Renal pelvis (tissue), 4 donors: ENCODE data around the gene FMNL3. TPM values are rescaled to one million over a fixed set of nuclear protein-coding genes. Genes with fewer than 3 reads are reported as not detected.
"Not testable (repeated sequence)": the region's sequence is repeated elsewhere in the genome, so short reads cannot be mapped to it uniquely, and the experiment has no call there.

ENCODE experiments used
- DNase-seq: peaks from one replicate; pipeline ENCODE4 v3.0.0-alpha.2; 2013
- polyA plus RNA-seq, 3 donors: library from polyadenylated mRNA; unstranded; fragments of 120-200 nt; gene quantifications; one replicate each; pipeline ENCODE4 v1.2.1, GENCODE V29; 2013; ENCODE audit not compliant: insufficient read length in 3 of 3

FMNL3 gene
- polyA plus RNA-seq, 3 donors, result 37.1 to 39.0 (median 37.1) TPM

DNA sequence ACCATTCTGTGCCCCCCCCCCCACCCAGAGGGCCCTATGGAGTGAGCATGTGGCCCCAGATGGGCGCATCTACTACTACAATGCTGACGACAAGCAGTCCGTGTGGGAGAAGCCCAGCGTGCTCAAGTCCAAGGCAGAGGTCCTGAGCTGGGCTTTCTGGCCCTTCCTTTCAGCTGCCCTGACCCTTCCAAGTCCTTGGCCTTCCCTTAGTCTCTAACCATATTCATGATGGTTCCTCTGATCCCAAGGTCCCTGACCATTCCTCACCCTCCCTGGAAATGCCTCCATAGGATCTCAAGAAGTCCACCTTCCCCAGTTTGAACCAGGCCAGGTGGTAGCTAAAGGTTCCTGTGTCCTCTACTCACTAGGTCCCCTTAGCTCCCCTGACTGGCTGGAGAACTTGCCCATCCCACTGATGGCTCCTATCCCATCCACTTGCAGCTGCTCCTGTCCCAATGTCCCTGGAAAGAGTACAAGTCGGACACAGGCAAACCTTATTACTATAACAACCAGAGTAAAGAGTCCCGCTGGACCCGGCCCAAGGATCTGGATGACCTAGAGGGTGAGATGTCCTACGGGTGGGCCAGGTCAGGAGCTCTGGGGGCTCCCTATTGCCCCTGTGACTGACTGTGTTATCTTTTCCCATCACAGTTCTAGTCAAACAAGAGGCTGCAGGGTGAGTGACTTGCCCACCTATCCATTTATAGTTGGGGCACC lies 74.1 kb downstream of the FMNL3 start:
- DNase-seq, result no peak

DNA sequence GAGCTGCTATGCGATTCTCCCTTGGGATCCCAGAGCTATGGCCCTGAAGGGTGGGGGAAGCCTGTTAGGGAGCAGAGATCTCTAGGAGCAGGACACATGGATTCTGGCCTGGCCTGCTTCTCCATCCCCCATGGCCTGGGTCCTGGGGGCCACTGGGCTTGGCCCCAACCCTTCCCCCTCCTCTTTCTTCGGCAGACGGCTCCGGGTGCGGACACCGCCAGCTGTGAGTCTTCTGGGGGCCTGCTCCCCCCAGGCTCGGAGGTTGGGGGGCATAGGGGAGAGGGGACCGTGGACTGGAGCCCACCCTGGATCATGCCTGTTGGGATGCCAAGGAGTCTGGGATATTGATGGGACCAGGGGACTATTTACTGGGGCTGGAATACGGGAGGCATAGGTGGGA lies 74.8 kb downstream of the FMNL3 start:
- DNase-seq, result no peak

DNA sequence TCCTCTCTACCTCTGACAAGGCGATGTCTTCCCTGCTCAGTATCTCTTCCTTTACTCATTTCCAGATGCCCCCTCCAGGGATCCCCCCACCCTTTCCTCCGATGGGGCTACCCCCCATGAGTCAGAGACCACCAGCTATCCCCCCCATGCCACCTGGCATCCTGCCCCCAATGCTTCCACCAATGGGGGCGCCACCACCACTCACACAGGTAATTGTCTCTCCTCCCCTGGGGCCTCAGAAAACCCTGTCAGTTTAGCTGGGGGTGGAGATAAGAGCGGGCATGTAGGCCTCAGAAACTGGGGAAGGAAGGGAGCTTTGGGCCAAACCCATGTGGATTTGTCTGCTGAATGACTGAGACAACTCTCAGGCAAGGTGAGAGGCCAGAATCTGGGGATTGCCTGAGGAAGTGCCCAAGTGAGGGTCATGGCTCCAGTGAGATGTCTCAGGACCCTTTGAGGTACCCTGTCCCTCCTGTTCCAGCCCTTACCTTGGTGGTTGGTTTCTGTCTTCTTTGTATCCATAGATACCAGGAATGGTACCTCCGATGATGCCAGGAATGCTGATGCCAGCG lies 75.8 kb downstream of the FMNL3 start:
- no peak for DNase-seq

DNA sequence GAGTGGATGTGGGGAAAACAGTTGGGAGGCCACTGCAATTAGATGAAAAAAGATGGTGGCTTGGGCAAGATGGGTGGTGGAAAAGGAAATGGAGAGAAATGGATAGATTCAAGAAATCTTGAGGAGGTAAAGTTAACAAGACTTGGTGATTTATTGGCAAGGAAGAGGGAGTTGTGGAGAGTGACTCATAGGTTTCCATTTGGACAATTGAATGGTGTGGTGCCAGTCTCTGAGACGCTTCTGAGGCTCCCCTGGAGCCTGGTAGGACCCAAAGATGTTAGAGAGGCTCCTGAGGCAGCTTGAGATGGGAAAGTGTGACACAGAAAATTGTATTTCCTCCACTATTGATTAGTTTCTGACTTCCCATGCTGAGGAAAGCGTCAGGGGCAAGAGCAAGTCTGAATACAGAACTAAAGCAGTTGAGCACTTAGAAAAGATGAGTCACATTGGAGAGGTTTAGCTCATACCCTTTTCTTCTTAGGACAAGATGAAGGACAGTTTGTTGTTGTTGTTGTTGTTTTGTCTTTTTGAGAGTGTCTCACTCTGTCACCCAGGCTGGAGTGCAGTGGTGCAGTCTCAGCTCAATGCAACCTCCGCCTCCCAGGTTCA lies 79.3 kb downstream of the FMNL3 start:
- no peak for DNase-seq

DNA sequence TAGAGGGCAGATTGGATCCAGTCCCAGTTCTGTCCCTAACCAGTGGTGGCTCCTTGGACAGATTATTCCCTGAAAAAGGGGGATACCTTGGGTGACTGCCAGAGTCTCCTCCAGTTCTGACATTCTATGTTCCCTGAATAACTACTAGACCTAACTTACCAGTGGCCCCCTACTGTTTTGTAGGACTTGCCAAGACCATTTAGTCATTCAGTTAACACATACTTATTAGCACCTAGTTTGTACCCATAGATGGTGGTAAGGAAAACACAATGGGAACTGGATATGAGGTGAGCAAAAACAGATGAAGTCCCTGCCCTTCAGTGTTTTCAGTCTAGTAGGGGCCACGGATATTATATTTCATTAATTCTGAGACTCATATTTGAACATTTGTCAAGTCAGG lies 80.4 kb downstream of the FMNL3 start:
- DNase-seq, result no peak

DNA sequence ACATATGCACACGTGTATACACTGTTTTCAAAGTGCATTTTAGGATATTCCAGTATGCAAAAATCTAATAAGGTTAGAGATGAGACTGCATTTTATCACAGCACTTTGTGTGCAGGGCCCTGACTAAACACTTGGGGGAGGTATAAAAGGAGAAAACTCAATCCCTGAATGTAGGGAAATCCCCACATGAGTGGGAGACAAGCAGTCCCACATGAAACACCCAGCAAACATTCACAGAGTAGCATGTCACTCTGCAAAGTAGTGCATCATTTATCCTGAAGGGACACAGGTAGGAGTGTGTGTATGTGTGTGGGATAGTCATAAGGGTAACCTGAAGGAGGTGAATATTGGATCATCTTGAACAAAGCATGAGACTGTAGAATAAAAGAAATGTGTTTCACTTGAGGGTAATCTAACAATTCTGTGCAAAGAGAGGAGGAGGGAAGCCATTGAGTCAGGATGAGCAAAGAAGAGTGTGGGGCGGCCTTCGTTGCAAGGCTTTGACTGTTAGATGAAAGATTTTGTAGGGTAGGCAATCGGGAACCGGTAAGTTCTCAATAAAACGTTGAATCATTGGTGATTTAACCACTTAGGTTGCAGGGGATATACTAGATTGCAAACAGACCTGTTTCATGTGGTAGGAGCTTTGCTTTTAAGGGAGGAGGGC lies 80.9 kb downstream of the FMNL3 start:
- no peak for DNase-seq

DNA sequence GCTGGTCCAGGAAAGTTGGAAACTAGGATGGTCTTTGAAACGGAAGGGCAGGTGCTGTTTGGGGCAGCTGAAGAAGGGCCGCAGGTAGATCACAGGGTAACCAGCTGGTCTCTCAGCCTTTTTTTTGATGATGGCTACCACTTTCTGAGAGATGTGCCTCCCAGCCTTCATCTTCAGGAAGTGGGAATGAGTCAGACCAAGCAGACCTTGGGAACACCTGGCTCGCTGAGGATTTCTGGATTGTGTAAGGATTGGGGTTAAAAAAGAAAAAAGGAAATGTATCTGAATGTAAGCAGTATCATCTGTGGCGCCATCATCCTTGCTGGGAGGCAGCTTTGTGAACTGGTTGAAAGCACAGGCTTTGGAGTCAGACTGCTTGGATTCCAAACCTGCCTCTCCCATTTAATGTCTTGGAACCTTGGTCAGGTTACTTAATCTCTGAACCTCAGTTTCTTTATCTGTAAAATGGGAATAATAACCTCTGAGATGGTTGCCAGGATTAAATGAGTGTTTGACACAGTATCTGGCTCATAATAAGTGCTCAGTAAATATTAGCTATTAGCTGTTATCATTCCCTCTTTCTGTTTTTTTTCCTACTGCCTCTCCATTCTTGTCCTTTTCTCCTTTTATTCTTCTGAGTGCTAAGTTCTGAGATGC lies 82.2 kb downstream of the FMNL3 start:
- DNase-seq, result no peak

DNA sequence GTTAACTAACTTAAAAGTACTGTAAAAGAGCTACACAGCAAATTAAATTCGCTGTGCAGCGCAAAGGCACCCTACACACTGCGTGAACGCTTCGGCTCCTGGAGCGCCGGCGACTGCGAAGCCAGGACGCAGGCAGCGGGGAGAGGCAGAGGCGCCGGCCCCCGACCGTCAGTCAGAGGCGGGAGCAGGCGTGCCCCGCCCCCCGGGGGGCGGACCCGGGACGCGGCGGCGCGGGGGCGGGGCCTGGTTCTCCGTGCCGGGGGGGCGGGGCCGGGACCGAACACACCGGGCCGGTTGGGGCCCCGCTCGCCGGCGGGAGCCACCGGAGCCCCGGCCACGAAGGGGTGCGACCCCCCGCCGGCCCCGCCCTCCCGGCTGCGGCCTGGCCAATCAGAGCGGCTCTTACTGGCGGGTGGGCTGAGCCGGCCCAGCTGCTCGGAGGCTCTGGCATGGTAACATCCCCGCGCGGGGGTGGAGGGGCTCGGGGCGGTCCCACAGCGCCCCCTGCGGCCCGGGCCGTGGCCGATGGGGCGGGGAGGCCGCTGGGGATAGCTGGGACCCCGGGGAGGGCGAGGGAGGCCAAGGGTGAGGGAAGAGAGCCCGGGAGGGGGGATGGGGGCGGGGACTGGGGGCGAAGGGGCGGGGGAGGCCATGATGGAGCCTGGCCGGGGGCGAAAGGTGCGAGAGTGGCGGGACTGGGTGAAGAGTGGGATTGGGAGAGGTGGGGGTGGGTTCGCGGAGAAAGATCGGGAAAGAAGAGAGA lies 83.9 kb downstream of the FMNL3 start, which contains the start of gene PRPF40B:
Gene PRPF40B (plus strand): TSS at position 420 of the 763 bp plus-strand sequence. CDS start 30 bp downstream, at position 450.
- DNase-seq, result peak; percentile 75

DNA sequence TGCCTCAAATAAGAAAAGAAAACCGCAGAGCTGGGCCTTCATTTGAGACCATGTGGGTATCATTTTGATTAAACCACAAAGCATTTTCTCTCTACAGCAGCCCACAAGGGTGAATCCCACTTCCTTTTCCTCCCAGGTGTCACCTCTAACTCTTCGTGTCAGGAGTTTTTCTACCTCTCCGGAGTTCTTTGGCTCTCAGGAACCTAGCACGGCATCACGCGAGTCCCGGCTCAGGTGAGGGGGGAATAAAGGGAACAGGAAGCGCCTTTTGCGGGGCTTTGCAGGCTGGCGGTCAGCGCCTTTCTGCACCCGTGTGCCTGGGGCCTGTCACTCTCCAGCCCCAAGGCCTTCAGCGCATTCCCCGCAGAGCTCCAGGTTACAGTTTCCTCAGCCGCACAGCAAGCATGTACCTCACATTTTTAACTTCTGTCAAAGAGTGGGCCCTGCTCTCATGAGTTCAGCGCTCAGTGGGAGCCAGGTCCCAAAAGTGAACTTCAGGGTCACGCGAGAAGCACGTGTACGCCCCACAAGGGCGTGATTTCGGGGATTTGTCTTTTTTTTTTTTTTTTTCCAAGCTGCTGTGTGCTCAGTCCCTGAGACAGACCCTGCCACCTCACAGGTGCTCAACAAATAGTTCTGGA lies 84.6 kb downstream of the FMNL3 start:
- DNase-seq, result no peak

DNA sequence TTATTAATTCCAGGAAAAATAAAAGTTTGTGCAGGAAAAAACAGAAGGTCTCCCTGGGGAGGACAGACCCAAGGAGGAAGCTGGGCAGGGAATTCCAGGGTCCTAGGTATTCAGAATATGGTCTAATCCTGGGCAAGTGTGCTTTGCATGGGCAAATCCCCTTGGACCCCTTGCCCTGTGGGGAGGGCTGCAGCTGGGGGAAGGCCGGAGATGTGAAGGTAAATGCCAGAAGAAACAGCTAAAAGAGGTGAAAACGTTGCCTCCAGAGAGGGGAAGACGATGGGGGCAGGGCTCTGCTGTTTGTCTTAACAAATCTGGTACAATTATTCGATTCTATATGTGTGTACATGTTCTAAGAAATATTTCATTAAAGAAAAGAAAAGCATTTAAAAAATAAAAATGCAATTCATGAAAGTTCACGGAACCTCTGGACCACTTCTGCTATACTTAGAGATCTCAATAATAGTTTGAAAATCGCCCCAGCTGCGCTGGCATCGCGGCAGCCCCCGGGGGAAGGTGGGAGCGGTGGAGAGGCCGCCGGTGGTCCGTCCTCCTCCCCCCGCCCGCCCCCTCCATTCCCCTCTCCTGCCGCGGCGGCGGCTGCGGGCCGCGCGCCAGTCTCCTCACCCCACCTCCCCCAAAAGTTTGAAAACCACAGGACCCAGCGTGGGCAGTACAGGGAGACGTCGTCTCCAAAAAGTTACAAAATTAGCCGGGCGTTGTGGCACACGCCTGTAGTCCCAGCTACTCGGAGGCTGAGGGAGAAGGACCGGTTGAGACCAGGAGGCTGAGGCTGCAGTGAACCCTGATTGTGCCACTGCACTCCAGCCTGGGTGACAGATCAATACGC lies 85.3 kb downstream of the FMNL3 start:
- DNase-seq, result no peak

DNA sequence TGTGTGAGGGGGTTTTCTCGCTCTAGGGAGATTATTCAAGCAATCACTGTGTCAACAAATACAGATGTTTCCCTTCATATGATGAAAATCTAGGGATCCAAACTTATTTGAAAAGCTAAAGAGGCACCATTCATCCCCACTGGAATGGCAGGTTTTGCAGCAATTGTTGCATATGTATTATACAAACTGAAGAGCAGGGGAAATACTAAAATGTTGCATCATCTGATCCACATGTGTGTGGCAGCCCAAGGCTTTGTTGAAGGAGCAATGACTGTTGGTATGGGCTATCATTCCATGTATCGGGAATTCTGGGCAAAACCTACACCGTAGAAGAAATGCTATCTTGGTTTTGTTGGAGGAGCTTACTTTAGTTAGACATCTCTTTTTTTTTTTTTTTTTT lies 87.9 kb downstream of the FMNL3 start:
- DNase-seq, result no peak

DNA sequence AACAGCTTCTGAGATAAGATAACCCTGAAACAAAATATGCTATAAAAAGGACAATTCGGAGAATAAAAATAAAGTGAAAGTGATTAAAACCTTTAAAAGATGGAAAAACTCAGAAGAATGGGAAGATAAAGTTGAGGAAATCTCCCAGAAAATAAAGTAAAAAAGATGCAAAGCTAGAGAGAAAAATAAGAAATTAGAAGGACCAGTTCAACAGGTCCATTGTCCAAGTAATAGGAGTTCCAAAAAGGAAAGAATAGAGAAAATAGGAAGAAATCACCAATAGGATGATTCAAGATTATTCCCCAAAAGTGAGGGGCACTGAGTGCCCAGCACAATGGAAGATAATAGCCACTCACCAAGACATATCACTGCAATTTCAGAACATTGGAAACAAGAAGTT lies 88.6 kb downstream of the FMNL3 start:
- DNase-seq, result no peak

DNA sequence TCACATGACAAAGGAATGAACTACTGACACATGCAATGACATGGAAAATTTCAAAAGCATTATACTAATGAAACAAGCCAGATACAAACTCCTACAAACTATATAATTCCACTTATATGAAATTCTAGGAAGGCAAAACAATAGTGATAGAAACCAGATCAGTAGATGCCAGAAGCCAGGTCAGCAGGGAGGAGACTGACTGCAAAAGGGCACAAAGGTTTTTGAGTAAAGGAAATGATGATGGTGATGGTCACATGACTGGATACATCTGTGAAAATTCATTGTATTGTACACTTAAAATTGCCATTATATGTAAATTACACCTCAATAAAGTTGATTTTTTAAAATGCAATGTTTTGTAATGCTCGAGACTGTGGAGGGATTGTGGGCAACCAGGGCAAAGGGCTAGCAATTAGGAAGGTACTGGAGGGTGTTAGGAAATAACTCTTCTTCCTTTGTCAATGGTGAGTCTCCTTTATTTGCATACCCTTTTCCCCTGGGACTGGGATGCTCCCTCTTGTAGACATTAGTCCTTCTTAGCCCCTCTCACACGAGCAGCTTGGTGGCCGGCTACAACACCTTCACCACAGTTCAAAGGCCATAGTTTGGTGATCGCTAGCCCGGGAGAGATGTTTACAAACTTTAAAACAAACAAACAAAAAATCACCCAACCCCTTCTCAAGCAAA lies 90.5 kb downstream of the FMNL3 start:
- no peak for DNase-seq

DNA sequence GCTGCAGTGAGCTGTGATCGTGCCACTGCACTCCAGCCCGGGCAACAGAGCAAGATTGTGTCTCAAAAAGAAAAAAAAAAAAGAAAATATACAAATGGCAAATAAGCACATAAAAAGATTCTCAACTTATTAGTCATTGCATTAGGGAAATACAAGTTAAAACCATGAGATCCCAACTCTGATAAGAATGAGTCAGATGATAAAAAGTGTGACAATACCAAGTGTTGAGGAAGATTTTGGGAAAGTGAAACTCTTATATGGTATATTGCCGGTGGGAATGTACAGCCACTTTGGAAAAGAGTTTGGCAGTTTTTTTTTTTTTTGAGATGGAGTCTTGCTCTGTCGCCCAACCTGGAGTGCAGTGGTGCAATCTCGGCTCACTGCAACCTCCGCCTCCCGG lies 91.5 kb downstream of the FMNL3 start:
- DNase-seq, result no peak

DNA sequence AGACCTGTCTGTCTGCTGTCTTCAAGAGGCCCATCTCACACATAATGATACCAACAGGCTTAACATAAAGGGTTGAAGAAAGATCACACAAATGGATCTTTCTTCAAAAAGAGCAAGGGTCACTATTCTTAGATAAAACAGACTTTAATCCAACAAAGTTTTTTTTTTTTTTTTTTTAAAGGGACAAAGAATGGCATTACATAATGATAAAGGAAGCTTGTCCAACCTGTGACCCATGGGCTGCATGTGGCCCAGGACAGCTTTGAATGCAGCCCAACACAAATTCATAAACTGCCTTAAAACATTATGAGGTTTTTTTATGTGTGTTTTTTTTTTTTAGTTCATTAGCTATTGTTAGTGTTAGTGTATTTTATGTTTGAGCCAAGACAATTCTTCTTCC lies 95.0 kb downstream of the FMNL3 start:
- no peak for DNase-seq

DNA sequence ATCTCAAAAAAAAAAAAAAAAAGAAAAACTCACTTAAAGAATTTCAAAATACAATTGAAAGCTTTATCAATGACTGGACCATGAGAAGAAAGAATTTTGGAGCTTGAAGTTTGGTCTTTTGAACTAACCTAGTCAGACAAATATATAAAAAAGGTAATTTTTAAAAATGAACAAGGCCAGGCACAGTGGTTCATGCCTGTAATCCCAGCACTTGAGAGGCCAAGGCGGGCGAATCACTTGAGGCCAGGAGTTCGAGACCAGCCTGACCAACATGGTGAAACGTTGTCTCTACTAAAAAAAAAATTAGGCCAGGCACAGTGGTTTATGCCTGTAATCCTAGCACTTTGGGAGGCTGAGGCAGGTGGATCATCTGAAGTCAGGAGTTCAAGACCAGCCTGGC lies 96.4 kb downstream of the FMNL3 start:
- not testable (repeated sequence) for DNase-seq

DNA sequence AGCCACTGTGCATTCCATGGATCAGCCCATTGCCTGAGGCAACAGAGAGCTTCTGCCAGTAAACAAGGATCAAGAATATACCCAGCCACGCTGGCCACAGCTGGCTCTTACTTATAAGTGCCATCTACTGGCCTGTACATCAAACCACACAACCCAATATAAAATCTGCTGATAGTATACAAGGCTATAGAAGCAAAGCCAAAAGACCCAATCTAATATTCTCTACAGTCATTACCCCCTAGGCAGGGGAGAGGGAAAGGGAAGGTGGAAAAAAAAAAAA lies 97.4 kb downstream of the FMNL3 start:
- no peak for DNase-seq

DNA sequence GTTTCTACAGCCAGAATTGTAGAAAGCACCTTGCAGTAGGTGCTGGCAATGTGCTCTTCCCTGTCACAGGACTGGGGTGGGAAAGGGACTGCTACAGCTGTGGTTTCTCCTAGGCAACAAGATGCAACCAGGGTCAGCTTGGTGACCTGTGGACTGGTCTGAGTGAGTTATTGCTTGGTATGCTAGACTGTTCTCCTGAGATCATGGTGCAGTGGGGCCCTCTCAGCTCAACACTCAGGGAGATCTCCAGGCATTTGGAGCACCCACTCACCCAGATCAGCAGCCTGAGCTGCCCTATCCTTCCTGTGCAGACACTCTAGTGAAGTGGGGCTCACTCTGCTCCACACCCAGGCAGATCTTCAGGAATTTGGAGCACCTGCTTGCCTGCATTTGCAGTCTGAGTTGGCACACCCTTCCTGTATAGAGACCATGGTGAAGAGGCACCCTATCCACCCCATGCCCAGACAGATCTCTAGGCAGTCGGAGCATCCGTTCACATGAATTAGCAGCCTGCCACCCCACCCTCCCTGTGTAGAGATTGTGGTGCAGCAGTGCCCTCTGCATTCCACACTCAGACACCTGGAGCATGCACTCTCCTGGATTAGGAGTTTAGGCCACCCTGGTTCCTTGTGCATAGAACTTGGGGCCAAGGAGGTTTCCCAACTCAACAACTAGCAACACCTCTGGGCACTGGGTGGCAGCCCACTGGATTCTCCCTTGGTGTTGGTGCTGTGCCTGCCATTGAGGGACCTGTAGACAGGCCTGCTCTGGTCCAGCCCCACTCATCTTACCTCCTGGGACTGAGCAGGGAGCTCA lies 97.9 kb downstream of the FMNL3 start:
- DNase-seq, result no peak

DNA sequence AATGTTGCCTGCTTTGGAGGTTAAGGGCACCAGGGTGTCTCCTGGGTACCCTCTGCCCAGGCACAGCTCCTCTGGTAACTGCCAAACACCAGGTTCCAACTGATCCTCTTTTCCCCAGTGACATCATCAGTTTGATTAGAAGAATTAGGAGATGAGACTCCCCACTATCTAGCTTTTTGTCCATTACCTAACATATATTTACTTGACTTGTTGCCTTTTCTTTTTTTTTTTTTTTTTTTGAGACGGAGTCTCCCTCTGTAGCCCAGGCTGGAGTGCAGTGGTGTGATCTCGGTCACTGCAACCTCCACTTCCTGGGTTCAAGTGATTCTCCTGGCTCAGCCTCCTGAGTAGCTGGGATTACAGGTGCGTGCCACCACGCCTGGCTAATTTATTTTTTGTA lies 101.7 kb downstream of the FMNL3 start, which contains the start of gene FAM186B:
Gene FAM186B (minus strand): TSS at position 101 of the 400 bp plus-strand sequence. CDS start 162 bp downstream, outside the sequence.
- not testable (repeated sequence) for DNase-seq
